Sigmoid colon (tissue), 7 donors: Measurements from ENCODE around the gene ZER1. TPM values are rescaled to one million over a fixed set of nuclear protein-coding genes. Genes with fewer than 3 reads are reported as not detected.

Source experiments
- DNase-seq: peaks from one replicate; pipeline ENCODE4 v3.0.0-alpha.2; 2019
- H3K27ac ChIP-seq, 4 donors: fragments of 200-600 bp; sonication (generic); one replicate each; pipeline ENCODE4 v1.5.1; 2016 to 2019; ENCODE audit warnings: mild to moderate bottlenecking in 1 of 4
- H3K27me3 ChIP-seq, 3 donors: fragments of 200-600 bp; sonication (generic); one replicate each; pipeline ENCODE4 v1.5.1; 2019; ENCODE audit warnings: mild to moderate bottlenecking in 1 of 3
- H3K36me3 ChIP-seq, 4 donors: fragments of 200-600 bp; sonication (generic); one replicate each; pipeline ENCODE4 v1.5.1; 2016 to 2019
- H3K4me1 ChIP-seq, 4 donors: fragments of 200-600 bp; sonication (generic); one replicate each; pipeline ENCODE4 v1.5.1; 2017 to 2019
- H3K4me3 ChIP-seq, 4 donors: fragments of 200-600 bp; sonication (generic); one replicate each; pipeline ENCODE4 v1.5.1; 2017 to 2019; ENCODE audit warnings: mild to moderate bottlenecking in 2 of 4, moderate library complexity in 1 of 4
- H3K9me3 ChIP-seq, 4 donors: fragments of 200-600 bp in 3 of 4; sonication (generic) in 3 of 4; one replicate each; pipeline versions ENCODE4 v1.5.1 to v1.6.1; 2013 to 2019
- EP300 ChIP-seq, 4 donors: sonication (generic); formaldehyde crosslinking; IDR thresholded peaks; one replicate each; pipeline ENCODE4 v1.6.1; 2017; ENCODE audit warnings: antibody characterized with exemption in 4 of 4
- POLR2A ChIP-seq, 2 donors: fragments of 450-650 bp; IDR thresholded peaks; one replicate each; pipeline ENCODE4 v1.6.1; 2016; ENCODE audit warnings: antibody characterized with exemption in 2 of 2, mild to moderate bottlenecking in 2 of 2, moderate library complexity in 2 of 2
- POLR2AphosphoS5 ChIP-seq, 4 donors: sonication (generic); formaldehyde crosslinking; IDR thresholded peaks; one replicate each; pipeline ENCODE4 v1.6.1; 2017; ENCODE audit warnings: antibody characterized with exemption in 4 of 4
- WGBS, 2 donors: extraction: QIAGEN DNeasy Blood & Tissue Kit; methylation state at CpG; one replicate each; pipeline ENCODE4 v1.1.7; 2013; 5-methylcytosine and 5-hydroxymethylcytosine counted together
- intact Hi-C: fragments of 100-400 bp; cut with DNase I; formaldehyde crosslinking; loops from one replicate; pipeline ENCODE4 v1.15.1; 2023
- polyA plus RNA-seq, 3 donors: library from polyadenylated mRNA; stranded (reverse); fragments of 200-250 nt; gene quantifications; one replicate each; pipeline ENCODE4 v1.2.3, GENCODE V29; 2013
- total RNA-seq, 4 donors: library from RNA; depleted of rRNA; stranded (reverse); fragments of >200 nt; gene quantifications; one replicate each; pipeline ENCODE4 v1.1.0, GENCODE V29; 2016
- TF ChIP-seq, protein P1 (sequence below), 4 experiments: fragments of 450-650 bp in 3 of 4; fragments of 200-600 bp in 1 of 4; IDR thresholded peaks; one replicate each; pipeline ENCODE4 v1.5.1; 2016 to 2019; ENCODE audit warnings: antibody characterized with exemption in 4 of 4, mild to moderate bottlenecking in 3 of 4, moderate library complexity in 2 of 4
- donor health status: healthy with polysubstance abuse.
- donor health status: Bipolar disorder and iron deficiency.
- donor health status: healthy.

Gene ZER1
- total and polyA plus RNA-seq, 7 donors = 30.0 to 65.4 (median 41.6) TPM

DNA sequence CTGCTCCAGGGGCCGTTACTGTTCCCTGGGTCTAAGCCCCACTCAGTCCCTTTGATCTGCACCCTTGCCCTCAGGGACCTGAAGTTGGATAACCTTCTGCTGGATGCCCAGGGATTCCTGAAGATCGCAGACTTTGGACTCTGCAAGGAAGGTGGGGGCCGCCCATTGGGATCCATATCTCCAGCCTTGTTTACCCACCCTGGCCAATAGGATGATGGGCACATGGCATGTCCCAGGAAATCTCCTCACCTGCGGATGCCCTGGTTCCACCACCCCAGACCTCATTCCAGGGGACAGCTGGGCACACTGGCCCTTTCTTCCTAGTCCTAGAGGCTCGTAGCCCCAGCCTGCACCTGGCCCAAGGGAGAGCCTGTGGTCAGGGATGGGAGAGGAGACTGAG lies 53.3 kb downstream of the ZER1 start:
- TF ChIP-seq POLR2A (IDR thresholded peaks at IDR 0.05) (no peak), POLR2AphosphoS5 (IDR thresholded peaks at IDR 0.05) (no peak), EP300 (IDR thresholded peaks at IDR 0.05) (no peak)
- TF ChIP-seq, protein P1, sequence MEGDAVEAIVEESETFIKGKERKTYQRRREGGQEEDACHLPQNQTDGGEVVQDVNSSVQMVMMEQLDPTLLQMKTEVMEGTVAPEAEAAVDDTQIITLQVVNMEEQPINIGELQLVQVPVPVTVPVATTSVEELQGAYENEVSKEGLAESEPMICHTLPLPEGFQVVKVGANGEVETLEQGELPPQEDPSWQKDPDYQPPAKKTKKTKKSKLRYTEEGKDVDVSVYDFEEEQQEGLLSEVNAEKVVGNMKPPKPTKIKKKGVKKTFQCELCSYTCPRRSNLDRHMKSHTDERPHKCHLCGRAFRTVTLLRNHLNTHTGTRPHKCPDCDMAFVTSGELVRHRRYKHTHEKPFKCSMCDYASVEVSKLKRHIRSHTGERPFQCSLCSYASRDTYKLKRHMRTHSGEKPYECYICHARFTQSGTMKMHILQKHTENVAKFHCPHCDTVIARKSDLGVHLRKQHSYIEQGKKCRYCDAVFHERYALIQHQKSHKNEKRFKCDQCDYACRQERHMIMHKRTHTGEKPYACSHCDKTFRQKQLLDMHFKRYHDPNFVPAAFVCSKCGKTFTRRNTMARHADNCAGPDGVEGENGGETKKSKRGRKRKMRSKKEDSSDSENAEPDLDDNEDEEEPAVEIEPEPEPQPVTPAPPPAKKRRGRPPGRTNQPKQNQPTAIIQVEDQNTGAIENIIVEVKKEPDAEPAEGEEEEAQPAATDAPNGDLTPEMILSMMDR (IDR thresholded peaks at IDR 0.05) = no peak
- 48 to 80% methylated on average over 5 of the region's 5 CpGs for WGBS, 2 donors

DNA sequence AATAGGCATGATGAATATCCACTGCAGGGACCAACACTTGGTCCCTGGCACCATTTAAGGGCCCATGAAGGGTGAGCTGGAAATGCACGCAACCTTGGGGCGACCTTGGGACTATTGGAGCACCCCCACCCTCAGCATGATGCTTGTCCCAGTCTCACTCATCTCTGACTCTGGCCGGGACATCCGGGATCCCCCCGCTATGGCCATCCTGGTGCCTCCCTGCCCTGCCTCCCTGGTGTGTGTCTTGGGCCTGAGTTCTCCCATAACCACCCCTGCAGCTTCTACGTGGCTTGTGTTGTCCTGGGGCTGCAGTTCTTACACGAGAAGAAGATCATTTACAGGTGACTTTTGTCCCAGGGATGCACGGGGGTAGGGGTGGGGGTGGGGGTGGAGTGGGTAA lies 53.7 kb downstream of the ZER1 start:
- WGBS, 2 donors = 81 to 88% methylated on average over 8 of the region's 8 CpGs
- intact Hi-C loops = no loop called here
- no peak for TF ChIP-seq POLR2AphosphoS5 (IDR thresholded peaks at IDR 0.05)
- TF ChIP-seq POLR2A (IDR thresholded peaks at IDR 0.05) = no peak
- peaks cover 0 to 2% (median under 1%) of the 10 kb centered on the region in 4 donors for H3K4me1 ChIP-seq
- no peaks in the 10 kb centered on the region for H3K27me3 ChIP-seq
- no peak for DNase-seq
- no peak overlapping the region for H3K27ac ChIP-seq
- H3K4me3 ChIP-seq = no peak overlapping the region
- no peaks in the 10 kb centered on the region for H3K9me3 ChIP-seq
- no peaks in the 10 kb centered on the region for H3K36me3 ChIP-seq

More for the DNA sequence above, 53.3 kb downstream of the ZER1 start:
- Histone ChIP-seq H3K9me3 (no peaks in the 10 kb centered on the region), H3K36me3 (no peaks in the 10 kb centered on the region), H3K4me3 (no peak overlapping the region), H3K27me3 (no peaks in the 10 kb centered on the region), H3K27ac (no peak overlapping the region), H3K4me1 (peaks cover 0 to 6% (median 2%) of the 10 kb centered on the region in 4 donors)
- no peak for DNase-seq
- intact Hi-C loops = no loop called here

DNA sequence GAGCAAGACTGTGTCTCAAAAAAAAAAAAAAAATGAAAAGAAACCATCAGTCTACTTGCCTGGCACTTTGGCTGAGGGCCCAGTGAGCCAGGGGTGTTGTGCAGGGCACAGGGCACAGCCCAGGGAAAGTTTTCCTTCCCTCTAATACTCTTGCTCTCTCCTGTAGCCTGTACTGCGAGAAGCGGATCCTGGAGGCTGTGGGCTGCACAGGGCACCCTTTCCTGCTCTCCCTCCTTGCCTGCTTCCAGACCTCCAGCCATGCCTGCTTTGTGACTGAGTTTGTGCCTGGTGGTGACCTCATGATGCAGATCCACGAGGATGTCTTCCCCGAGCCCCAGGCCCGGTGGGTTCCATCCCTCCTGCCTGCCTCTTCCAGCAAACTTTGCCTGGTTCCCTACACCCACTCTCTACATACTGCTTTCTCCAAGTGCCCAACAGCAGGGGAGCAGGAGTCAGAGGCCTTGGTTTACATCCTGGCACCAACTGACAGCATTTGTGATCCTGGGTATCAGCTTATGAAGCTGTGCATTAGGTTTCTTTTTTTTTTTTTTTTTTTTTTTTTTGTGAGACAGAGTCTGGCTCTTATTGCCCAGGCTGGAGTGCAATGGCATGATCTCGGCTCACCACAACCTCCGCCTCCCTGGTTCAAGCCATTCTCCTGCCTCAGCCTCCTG lies 55.0 kb downstream of the ZER1 start:
- Histone ChIP-seq H3K27ac (no peak overlapping the region), H3K4me1 (no peaks in the 10 kb centered on the region), H3K36me3 (no peaks in the 10 kb centered on the region), H3K27me3 (no peaks in the 10 kb centered on the region), H3K9me3 (no peaks in the 10 kb centered on the region), H3K4me3 (no peak overlapping the region)
- WGBS, 2 donors = 60 to 83% methylated on average over 7 of the region's 7 CpGs
- no peak for DNase-seq
- intact Hi-C loops = no loop called here
- TF ChIP-seq POLR2A (IDR thresholded peaks at IDR 0.05) = no peak
- TF ChIP-seq EP300 (IDR thresholded peaks at IDR 0.05) = no peak
- no peak for TF ChIP-seq POLR2AphosphoS5 (IDR thresholded peaks at IDR 0.05)
- TF ChIP-seq, protein P1 (IDR thresholded peaks at IDR 0.05) = no peak

DNA sequence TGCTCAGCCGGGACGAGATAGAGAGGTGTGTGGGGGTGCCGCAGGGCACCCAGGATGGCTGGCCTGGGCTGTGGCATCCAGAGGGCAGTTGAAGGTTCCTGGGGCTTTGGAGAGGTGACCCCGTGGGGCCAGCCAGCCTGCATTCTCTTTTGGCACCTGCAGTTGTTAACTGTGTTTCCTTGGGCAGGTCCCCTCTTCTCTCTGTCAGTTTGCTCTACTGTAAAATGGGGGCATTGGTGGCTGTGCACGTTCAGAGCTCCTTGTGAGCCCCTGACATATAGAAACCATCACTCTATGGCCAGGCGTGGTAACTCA lies 56.3 kb downstream of the ZER1 start:
- TF ChIP-seq, protein P1 (IDR thresholded peaks at IDR 0.05) = no peak
- TF ChIP-seq POLR2A (IDR thresholded peaks at IDR 0.05) = no peak
- no peak for TF ChIP-seq POLR2AphosphoS5 (IDR thresholded peaks at IDR 0.05)
- TF ChIP-seq EP300 (IDR thresholded peaks at IDR 0.05) = no peak
- 90 to 92% methylated on average over 6 of the region's 6 CpGs for WGBS, 2 donors
- intact Hi-C loops = no loop called here
- Histone ChIP-seq H3K27ac (no peak overlapping the region), H3K36me3 (no peaks in the 10 kb centered on the region), H3K4me3 (no peak overlapping the region), H3K9me3 (no peaks in the 10 kb centered on the region), H3K27me3 (no peaks in the 10 kb centered on the region), H3K4me1 (no peaks in the 10 kb centered on the region)
- peak; percentile 21 for DNase-seq

DNA sequence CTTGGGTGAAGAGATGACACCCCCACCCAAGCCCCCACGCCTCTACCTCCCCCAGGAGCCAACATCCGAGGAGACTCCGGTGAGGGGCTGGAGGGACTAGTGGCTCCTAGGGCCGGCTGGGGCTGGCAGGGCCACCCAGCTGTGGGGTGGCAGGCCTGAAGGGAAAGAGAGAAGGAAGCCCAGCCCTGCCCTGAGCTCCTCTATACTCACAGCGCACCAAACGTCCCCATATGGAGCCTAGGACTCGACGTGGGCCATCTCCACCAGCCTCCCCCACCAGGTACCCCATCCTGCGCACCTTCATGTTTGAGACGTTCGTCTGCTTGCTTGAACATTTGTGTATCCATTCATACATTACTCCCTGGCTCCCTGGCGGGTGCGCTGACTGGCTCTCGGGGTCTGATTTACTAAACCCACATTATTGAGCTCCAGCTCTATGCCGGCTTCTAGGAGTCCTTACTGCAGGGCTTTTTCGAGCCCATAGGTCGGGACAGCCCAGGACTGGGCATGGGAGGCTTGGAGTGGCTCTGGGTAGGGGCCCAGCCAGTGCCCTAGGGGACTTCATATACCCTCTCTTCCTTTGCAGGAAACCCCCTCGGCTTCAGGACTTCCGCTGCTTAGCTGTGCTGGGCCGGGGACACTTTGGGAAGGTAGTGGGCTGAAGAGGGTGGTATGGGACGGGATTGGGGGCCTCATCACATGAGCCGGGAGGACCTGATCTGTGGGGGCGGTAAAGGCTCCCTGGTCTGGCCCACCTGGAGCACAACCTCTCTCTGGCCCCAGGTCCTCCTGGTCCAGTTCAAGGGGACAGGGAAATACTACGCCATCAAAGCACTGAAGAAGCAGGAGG lies 56.9 kb downstream of the ZER1 start:
- DNase-seq = peak; percentile 48
- Histone ChIP-seq H3K4me1 (no peaks in the 10 kb centered on the region), H3K9me3 (no peaks in the 10 kb centered on the region), H3K27me3 (no peaks in the 10 kb centered on the region), H3K36me3 (no peaks in the 10 kb centered on the region), H3K27ac (no peak overlapping the region), H3K4me3 (no peak overlapping the region)
- 91 to 92% methylated on average over 24 of the region's 24 CpGs for WGBS, 2 donors
- TF ChIP-seq, protein P1 (IDR thresholded peaks at IDR 0.05) = no peak
- no peak for TF ChIP-seq EP300 (IDR thresholded peaks at IDR 0.05)
- intact Hi-C loops = no loop called here
